Stimulated activated CD4-positive, alpha-beta T cell treated with anti-CD3 and anti-CD28 coated beads, Interleukin-12 subunit alpha, Interleukin-12 subunit beta, amount 100 ng/mL, for 4 hours (primary cell): ENCODE results near the gene ELP4.

ENCODE experiments used
- DNase-seq: peaks from one replicate; pipeline ENCODE4 v3.0.0-alpha.2; 2020

ELP4 gene

DNA sequence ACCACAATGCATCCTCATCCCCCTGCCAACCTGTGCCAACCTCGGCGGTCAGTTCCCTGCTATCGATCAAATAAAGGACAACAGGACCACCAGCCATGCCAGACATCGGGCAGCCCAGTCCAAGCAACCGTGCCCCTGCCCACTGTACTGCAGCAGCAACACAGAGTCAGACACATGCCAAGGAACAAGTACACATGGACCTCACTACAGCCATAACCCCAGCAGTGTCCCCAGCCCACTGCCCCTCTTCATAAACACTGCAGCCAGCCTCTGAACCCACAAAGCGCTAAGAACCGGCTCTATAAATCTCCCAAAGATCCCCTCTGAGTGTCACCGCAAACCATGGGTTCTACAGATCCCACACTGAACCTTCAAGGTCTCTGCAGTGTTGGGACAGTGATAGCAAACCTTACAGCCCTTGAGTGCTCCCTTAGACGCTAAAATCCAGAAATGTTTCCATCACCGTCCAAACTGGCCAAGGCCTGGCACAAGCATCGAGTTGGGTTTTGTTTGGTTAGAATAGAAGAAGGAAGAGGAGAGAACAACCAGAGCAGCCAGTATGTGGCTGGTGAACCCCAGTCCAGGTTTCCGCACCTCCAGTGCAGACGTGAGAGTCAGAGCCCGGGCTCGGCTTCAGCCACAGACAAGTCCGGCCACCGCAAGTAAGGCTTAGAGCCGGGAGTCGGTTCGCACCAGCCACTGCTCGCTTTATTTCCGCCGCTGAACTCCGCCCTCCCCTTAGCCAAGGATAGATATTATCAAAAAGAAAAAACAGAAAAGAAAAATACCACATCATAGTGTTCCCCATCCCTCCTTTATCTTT, 293.6 kb downstream of the ELP4 start:
- DNase-seq, result no peak

DNA sequence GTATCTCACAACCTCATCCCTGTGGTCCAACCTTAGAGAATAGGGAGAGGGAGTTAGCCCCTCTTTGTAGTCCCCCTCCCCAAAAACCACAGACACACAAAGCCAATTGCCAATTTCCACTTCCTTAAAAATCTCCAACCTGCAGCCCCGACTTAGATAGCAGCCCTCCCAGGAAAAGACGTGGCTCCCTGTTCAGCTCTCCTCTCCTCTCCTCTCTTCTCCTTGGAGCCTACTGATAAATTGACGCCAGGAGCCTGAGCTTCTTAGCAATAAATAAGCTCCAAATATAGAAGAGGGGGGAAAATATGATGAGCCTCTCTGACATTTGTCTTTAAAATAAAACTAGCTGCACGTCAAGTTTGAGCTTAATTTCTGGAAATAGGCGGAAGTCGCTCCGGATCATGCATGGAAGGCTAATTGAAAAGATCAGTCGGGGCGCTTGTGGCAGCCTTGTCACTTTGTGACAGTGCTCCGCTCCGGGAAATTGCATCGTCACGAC, 294.3 kb downstream of the ELP4 start:
- no peak for DNase-seq

DNA sequence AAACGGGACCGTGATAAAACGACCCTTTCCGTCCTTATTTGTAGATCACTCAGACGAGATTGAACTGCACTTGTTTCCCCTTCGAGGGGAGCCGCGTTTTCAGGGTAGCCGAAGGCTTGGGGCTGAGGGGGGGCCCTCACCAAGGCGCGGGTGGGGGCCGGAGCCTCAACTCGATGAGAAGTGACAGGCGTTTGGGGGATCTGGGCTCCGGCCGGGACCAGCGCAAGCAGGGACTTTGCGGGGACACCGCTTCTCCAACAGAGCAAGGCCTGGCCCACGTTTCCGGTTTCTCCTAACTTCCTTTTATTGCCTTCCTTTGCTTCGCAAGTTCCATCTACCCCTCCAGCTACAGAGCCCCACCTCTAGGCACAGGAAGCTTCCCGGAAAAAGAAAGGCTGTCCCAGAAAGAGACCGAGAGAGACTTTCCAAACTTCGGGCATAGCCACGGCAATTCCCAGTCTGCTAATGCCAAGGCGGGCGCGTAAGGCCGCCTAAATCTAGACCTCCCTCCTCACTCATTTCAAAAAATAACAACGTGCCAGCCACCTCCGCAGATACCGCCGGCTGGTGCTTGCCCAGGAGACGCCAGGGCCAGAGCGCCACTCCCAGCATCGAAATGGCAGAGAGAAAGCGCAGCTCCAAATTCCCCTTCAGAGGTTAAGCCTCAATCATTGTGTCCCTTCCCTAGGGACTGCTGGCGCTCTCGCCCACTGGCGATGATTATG, 294.9 kb downstream of the ELP4 start:
- no peak for DNase-seq

DNA sequence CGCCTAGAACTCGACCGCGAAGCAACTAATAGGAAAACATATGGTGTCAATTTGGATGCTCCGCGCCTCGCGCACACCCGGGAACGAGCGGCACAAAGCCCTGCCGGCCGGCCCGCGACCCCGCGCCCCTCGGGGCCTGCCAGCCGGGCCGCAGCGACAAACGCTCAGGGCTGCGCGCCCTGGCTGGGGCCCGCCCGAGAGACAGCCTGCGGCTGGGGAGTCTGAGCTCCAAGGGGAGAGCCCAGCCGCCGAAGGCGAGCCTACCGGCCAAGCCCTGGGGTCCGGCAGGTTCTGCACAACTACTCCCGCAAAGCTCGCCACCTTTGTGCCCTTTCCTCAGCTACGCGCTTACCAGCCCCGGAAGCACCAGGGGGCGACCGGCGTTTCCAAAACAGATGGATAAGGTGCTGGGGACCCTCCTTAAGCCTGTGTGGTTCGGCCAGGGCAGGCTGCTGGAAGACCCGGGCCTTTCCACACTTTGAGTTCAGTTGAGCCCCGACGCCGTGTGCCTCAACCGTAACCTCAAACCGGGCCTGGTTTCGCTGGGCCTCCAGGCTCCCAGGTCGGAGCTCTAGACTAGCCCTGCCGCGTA, 295.6 kb downstream of the ELP4 start:
- no peak for DNase-seq

DNA sequence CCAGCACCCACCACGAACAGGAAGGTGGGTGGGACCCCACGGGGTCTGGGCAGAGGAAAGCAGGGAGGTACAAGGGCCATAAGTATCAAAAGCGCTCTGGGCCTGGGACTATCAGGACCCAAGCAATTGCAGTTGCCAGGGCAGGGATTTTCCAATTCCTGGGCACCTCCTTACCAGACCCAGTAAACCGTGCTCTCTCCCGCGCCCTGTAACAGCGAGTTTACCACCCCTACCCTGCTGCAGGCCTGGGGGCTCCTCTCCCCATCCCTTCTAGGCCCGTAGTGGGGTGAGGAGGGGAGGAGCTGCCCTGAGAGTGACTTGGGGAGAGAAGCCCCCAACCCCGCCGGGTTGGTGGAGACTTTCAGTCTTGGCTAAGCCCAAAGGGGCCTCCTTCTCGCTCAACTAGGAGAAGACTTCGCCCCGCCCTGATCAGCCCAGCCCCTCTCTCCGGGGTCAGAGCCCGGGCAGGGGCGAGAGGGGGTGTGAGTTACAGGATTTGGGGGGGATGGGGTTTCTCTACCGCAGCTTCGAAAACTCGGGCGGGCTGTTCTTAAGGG, 296.1 kb downstream of the ELP4 start:
- DNase-seq, result no peak

DNA sequence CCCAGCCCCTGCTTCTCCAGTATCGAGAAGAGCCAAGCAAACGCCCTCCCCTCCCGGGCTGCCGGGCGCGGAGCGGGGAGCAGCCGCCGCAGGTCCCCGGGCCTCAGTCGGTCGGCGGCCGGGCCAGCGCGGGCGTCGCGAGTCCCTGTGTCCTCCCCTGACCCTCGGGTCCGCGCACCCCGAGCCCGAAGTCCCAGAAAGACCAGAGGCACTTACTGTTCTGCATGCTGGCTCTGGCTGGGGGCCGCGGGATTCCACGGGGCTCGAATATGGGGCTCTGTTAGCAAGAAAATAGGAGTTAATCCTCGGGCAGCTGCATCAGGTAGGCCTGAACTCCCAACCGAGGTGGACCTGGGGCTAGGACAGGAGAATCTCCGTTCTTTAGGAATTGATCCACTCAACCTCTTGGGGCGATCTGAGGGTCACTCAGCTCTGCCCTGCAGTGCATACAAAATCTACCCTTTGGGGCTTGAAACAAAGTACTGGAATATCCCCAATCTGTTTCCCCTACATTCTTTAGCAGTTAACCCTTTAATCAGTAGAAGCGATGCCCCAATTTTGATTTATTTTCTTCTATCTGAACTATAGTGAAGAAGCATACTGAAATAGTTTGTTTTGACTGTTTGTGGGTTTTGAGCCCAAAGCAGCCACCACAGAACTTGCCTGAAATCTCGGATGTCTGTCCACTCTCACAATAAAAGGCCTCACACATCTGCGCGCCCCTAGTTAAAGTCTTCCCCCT, 296.8 kb downstream of the ELP4 start:
- DNase-seq, result no peak

DNA sequence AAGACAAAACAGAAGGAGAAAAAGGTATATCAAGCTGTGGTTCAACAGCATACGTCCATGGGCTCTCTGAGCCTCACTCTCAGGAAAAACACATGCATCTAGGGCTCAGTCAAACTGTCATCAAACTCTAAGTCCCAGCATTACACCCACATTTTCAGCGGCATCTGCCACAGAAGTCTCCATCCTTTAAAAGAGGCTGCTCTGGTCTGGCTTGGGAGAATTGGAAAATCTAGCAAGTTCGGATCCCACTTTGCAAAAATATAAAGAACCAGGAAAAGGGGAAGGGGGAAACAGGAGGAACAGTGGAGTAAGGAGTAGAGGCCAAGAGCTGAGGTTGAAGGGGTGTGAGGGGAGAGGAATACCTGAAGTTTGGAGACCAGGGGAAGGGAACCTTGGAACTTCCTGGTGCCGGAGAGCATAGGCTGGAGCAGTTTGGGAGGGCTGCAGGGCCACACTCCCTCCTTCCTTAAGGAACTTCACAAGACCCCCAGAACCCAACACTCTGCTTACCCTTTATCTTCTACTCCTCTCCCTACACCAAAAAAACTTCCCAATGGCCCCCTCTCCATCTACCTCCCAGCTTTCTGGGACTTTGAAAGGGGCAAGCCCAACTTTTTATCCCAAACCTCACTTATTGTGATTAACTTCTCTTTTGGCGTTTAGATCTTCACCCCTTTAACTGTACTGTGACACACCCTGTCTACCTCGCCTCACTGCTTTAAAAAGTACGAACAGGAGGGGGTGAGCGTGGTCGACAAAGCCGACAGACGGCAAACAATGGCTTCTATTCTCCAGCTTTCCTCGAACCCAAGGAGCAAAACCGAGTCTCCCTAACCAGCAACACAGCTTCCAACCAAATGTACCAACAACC, 297.6 kb downstream of the ELP4 start:
- DNase-seq, result no peak

DNA sequence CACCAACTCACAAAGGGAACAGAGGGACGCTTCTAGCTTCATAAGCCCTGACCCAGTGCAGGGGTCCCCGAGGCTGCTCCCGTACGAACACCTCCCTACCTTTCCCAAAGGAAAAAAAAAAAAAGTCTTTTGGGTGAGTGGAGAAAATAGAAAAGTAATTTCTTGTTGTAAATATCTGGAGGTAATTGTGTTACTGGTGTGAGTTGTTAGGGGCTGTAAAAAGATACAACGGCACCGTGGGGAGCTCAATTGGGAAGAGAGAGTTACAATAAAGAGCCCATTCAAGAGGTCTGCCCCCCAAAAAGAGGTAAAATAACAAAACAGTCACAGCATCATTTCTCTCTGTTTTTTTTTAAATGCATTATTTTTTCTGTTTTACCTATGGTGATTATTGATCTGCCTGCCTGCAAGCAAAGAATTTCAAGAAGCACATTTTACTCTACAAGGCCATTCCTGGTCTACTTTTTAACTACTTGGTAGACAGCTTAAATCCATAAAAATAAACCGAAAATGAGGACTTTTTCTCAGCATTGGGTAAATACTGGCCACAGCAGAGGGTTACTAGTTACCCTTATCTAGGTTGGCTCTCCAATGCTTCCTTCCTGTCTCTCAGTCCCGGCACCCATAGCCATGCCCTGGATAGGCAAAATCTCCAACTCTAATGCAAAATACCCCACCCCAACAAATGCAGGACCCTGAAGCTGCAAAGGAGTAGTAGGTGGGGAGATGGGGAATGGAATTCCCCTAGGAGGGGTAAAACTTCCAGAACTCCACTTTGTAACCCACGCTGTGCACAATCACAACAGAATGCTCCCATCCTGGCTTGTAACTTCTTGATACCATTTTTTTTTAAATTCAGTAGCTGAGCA, 298.5 kb downstream of the ELP4 start:
- DNase-seq, result no peak

DNA sequence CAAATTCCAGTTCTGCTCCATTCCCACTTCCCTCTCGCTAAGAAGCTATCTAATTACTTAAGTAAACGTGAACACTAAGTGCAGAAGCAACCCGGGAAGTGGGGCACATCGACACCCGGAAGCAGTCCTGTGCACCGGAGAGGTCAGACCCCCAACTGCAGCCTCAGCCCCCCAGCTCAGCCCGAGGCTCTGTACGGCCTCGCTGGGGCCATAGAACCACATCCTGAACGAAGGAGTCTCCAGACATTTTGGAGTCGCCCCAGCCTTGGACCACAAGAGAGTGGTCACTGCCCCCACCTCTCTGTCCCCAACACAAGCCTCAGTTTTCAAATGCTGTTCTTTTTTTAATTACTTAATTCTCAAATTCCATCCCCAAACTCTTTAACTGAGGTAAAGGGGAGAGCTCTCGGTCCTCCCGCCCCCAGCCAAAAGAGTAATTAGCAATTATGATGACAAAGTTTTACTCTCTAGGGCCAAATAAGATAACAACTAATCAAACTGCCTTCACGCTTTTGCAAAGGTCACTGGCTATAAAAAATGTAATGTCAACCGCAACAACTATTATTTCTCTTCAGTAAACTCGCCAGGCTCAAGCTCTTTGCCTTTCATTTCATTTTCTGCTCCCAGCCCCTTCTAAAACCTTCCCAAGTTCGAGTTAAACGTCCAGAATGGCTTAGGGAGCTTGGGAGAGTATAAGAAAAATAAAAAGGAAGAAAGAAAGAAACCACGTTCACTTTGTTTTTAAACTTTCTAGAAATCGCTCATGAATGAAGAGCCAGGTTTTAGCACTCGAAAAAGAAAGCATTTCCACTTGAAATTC, 299.4 kb downstream of the ELP4 start:
- DNase-seq, result no peak

DNA sequence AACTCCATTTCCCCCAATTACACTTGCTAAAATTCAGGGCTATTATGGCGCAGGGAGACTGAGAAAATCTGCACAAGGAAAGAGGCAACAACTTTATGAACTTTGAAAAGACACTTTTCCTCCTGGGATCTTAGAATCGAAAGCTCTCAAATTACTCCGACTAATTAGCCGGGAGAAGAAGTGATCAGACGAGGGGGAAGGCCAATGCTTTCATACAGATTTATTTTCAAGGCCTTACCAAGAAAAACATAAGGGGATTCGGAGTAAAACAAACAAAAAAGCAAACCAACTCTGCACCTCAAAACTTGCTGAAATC, 299.9 kb downstream of the ELP4 start:
- no peak for DNase-seq

DNA sequence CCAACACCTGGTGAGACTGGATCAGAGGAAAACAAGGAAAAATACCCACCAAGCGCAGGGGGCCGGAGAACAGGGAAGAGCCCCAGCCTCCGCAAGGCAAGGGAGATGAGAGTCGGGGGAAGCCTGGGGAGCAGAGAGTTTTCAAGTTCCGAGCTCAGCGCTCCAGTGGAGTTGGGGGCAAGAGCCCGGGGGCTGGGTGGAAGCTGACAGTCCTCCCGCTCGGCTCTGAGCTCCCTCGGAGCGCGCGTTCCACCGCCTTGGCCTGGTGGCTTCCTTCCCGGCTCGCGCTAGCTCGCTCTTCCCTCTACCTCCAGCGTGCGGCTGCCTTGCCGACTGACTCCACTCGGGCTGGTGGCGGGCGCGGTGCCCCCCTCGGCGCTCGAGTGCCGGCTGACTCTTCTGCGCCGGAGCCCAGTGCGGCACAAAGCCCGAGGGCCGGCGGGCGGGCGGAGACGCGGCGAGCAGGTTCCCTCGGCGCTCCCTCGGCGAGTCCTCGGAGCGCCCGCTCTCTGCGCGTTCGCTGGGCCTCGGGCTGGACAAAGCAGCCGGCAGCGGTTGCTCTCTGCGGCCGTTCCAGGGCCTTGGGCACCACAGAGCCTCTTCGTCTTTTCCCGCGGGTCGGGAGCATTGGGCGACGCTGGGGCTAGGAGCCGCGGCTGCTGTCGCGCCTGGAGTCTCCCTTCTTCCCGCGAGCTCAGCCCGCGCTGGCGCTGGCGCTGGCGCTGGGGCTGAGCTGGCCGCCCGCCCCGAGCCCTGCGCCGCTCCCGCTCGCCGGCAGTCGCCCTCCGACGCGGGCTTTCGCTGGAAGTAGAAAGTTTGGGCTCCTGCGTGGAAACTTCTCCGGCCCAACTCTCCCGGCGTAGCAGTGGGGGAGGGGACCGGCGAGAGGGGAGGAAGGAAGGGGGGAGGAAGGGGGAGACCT, 300.6 kb downstream of the ELP4 start:
- DNase-seq, result no peak

DNA sequence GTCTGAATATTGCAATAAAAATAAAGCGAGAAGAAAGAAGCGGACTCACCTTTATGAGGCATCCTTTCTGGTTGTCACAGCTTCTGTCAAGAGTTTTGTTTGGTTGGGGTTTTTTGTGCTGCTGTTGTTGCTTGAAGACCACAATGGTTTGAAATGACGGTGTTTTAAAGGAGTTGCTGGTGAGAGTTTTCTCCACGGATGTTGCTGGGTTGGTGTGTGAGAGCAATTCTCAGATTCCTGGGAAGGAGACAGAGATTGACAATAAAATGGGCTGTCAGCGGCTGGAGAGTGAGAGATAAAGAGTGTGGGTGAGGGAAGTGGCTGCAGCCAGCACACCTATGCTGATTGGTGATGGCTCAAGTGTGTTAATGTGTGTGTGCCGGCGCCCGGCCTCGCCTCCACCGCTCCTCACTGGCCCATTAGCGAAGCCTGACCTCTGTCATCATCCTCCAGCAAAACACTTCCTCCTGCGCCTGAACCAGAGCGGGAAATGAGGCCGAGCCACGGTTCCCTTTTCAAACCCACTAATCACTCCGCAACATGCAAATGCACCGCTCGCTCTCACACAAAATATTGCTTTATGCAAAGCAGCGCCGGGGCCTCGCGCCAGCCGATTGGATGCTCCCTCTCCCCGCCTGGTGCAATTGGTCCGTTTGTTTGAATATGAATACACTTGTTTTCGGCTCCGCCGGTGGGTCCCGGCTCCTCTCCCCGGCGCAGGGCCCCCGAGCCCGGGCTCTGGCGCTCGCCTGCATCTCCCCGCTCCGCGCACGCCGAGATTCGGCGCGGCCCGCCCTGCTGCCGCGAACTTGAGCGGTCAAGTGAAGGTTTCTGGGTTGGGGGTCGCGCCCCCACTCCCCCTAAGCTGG, 301.4 kb downstream of the ELP4 start, which contains the start of gene PAX6:
Gene PAX6 (minus strand): TSS at position 544 of the 869 bp plus-strand sequence. CDS start 4,911 bp downstream, outside the sequence.
- DNase-seq, result no peak

DNA sequence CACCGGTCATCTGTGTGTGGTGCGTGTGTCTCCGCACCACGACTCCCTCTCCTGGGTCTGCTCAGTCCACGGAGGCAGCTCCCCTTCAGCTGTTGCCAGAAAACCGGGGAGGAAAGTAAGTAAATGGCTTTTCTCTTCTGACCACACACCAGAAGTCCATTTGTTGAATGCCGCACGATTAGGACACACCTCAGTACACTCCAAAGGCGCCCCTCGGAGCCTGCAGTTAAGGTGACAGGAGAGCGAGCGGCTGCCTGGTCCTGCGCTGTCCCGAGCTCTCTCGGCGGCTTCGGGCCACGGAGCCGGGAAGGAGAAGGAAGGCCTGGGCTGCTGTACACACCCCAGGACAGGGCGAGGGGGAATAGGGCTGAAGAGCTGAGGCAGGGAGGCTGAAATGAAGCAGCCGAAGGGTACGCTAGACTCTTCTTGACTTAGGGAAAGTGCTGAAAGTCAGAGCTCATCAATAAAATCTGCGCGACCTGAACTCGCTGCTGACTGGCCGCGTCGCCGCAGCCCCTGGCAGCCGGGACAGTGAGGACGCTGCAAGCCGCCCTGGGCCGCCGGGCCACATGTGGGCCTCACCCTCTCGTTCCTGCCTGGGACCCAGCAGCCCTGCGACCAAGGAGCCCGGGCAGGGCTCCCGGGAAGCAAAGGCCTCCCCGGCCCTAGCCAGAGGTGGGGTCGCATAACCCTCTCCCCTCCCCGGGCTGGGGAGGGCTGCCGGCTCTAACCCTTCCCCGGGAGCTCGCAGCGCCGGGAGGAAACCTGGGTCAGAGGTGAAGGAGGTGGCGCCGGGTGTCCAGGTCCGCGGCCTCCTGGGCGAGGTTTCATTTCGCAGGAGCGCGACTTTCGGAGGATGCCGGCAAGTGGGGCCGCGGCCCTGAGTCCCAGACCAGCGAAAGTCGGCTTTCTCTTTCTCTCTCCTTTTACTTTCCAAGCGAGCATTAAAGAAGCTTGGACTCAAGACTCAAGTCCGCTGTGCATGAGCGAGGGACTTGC, 303.1 kb downstream of the ELP4 start:
- DNase-seq, result no peak

DNA sequence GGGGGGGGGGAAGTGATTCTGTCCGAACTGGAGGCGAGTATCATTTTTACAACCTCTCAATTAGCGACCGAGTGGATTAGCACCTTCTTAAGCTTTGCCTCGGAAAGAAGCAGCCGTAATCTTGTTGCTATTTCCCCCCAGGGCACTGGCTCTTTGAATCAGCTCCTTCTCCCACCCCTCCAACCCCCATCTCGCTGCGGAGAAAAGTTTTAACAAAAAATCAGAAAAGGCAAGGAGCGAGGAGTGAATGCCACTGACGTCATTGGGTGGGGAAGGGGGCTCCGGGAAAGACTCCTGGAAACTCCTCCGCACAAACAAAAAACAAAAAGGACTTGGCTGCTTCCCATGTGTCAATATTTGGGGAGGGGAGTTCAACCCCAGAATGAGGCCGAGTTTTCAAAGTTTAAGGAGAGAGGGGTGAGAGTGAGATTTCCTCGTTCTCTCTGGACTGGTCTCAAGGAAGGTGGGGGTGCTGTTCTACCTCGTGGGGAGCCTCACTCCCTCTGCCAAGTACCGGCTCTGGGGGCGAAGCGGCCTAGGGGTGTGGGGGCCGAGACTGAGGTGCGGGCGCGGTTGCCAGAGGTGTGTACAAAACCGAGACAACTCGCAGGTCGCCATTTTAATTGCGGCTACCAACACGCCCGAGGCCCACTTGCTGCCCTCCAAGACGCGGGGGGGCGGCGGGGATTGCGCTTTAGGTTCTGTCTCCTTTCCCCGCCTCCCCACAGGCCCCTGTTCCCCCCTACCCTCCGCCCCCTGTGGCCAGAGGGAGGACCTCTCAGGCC, 304.0 kb downstream of the ELP4 start:
- no peak for DNase-seq

DNA sequence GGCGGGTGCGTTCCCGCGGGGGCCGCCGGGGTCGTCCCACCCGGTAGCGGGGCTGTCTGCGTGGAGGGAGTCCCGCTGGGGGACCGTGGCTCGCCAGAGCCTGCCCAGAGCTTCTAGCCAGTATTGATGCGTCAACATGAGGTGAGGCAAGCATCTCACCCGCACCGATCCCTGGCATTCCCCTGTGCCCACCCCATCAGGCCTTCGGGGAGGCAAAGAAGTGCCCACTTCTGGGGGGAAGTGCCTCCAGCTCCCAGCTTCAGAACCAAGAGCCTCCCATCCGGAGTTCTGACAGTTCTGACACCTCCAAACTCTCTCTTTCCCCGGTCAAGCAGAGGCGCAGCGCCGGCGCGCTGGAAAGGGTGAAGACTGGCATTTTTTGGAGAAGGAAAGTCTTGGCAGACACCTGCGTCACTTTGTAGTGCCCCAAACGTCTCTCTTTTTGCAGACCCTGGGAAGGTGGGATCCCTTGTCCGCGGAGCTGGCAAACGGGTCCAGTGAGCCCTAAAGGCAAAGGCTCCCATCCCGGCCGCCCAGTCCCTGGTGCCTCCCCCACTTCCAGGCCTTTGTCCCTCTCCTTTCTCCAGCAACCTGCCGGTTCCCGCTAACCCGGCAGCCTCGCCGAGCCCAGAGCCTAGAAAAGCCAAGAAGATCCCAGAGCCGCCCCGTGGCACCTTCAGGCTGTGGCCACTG, 304.8 kb downstream of the ELP4 start:
- DNase-seq, result no peak
